HG02970 (cell line): Measurements from ENCODE around the gene BOD1L1.

Experiments used
- ATAC-seq: cut with Tn5 transposase; IDR thresholded peaks from one replicate; pipeline ENCODE4 v1.9.1; 2021; ENCODE audit warnings: mild to moderate bottlenecking, moderate library complexity, moderate number of reproducible peaks; ENCODE audit not compliant: unreplicated experiment, low FRiP score

BOD1L1 gene

DNA sequence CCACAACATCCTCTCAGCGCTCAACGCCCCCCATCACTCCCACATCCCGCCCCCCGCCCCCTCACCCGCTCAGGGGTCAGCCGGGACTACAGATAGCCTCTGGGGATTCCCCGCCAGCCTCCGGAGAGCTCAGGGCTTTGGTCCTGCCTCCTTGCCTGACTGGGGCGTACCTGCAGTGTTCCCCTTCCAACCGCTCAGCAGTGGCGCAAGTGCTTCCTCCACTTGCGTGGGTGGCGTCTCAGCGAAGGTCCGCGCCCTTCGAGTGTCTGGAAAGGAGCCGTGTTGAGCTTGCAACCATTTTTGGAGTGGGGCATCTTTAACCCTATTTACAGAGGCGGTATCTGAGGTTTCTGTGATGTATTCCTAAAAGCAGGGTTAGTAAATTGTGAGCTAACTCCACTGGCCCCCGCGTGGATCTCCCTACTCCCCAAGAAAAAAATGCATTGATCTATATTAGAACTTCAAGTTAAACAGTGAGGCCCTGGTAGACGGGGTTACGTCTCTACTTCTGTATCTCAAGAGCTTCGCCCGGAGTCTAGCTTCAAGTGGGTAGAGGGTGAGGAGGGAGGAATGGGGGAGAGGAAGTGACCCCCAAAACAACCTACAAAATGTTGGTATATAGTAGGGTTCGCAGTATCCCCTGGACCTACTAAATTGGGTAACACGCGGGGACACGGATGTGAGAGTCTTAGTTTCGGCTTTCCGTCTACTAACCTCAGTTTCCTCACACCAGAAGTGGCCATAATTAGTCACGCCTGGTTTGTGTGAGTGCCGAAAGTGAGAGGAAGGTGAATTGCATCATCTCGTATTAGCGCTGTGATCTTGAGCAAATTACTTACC is 99.3 kb downstream of the BOD1L1 start:
- peak; percentile 60 for ATAC-seq

DNA sequence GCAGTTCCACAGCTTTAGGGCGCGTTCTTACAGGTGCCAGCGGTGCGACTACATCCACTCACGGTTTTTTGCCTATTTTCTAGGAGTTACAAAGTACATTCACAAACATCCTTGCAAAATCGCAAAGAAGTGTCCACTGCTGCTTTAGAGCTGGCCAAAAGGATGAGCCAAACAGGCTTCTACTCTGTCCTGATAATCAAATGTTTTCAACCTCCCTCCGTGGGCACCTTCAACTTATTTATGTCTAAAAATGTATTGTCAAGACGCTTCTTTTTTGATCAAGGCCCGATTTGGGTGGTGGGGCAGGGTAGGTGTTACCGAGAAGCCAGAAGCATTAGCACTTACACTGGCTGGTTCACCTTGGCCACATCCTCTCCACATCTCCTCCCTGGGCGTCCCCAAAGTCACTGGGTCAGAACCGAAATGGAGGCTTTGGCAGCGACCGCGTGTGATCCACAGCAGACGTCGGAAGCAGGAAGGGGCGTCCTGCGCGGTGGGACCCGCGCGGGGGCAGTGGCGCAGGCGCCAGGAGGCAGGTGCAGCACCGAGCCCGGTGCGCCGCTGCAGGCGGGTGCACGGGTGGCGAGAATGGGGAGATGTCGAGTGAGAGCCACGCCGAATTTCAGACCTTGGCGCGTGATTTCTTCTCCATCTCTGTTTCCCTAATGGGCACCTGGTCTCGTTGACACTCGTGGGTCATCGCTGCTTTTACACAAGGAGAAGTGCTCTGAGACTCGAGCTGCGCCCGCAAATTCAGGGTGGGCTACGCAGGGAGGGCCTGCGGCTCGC is 100.1 kb downstream of the BOD1L1 start:
- peak; percentile 23 for ATAC-seq

DNA sequence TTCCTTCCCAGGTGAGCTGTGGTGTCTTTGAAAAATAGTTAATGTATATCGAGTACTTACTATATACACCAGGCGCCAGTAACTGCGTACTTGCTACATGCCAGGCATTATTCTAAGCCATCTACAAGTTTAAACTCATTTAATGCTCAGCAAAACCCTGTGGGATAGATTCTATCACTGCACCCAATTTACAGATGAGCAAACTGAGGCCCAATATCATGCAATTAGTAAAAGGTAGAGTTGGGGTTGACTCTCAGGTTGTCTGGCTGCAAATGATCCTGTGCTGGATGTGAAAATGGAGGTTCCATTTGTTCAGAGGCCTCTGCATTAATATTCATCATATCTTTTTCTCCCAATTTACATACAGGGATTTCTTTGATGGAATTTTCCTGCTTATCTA is 100.9 kb downstream of the BOD1L1 start:
- ATAC-seq, result no peak

DNA sequence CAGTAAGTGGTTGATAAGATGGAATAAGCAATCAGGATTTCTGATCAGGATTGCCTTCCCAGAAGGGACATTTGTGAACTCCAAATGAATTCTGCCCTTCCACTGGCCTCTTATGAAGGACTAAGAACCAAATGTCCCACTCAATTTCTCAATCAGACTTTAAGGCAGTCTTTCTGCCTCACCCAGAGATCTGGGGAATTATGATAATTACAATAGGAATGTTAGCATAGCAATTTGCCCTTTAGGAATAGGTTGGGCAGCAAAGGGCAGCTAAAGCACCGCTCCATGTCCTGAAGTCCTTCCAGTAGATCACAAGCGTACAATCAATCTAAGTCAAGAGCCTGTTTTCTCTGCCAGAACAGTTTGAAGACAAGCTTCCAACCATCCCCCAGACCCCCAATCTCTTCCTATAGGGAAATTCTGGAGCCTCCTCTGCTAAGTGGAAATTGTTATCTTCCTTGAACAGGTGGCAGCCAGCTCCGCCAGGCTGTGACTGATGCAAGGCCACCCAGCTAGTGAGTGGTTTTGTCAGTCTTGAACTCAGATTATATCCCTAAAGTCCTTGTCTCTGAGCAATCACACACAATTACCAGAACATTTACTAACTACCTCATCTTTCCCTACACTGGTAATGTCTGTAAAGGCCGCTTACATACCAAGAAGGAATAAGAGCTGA is 101.8 kb downstream of the BOD1L1 start:
- ATAC-seq, result no peak

DNA sequence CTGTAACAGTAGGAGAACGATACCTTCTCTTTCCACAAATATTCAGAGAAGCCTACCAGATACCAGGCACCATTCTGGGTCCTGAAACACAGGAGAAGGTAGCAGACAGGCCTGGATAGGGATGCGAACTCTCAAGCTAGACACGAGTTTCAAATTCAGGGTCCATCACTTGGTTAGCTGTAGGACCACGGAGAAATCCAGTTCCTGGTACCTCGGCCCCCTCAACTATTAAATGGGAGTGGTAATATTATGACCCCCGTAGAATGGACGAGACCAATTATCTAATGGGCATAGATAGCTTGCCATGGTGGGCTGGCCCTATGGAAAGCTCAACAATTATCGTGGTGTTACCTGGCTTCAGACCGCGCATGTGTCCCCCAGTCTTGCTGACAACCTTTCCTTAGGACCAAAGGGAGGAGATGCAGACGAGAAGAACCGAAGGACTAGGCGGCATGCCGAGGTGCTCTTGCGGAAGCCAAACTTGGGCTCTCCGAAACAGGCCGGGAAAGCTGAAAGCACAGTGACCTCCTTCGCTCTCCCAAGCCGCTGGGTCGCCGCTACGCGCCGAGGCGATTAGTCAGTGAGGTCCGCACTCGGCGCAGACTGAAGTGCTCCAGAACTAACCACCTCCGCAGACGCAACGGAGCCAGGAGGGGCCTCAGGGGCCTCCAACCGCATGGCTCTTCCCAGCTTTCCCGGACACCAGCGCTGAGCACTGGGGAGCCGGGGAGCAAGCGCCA is 102.9 kb downstream of the BOD1L1 start:
- no peak for ATAC-seq

DNA sequence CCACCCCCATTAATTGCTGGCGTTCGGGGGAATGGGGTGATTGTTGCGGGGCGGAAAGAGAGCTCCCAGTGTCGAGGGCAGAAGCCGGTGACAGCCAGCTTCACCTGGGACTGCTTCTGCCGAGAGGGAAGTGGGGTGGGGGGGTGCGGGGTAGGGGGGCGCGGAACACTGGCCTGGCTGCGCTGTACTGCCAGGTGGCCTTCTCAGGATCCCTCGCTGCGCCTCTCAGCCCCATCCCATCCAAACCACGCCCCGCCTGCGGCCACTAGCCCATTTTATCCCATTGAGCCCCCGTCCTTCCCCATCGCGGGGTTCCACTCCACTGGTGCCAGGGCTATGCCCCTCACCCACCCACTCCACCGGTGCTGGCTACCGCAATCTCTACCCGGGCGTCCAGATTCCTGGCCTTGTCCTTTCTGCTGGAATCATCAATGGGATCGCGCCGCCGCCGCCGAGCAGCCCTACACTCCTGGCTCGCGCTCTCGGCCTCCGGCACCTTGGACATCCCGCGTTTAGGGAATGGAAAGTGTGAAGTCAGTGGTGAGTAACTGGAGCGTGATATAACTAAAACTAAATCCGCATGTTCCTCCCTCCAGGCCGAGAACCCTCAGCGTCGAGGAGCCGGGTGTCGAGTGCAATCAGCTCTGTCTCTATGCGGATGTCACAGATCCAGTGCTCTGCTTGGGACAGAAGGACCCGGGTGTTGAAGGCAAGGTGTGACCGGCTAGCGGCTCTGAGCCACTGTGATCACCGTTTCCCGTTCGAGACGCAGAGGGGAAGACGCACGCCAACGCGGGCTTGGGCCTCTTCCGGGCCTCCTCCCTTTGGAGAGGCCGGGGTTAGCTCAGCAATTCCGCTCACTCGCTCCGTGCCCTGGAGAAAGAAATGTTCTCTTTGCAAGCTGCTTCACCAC is 103.7 kb downstream of the BOD1L1 start:
- ATAC-seq, result no peak

DNA sequence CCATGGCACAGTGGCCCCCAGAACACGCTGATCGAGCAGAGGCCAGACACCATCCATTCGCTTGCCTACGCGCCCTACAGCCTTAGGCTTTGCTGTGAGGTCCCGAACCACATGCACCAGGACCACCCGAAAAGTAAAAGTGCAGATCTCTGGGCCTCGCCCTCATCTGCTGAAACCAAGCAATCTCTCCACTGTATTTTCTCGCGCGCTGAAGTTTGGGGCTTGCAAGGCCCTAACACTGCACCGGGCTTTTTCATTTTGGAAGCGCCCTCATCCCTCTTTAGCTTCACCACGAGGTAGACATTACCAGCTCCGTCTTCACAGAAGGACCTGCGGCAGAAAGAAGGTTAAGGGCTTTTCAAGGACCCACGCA is 104.4 kb downstream of the BOD1L1 start:
- ATAC-seq, result no peak

DNA sequence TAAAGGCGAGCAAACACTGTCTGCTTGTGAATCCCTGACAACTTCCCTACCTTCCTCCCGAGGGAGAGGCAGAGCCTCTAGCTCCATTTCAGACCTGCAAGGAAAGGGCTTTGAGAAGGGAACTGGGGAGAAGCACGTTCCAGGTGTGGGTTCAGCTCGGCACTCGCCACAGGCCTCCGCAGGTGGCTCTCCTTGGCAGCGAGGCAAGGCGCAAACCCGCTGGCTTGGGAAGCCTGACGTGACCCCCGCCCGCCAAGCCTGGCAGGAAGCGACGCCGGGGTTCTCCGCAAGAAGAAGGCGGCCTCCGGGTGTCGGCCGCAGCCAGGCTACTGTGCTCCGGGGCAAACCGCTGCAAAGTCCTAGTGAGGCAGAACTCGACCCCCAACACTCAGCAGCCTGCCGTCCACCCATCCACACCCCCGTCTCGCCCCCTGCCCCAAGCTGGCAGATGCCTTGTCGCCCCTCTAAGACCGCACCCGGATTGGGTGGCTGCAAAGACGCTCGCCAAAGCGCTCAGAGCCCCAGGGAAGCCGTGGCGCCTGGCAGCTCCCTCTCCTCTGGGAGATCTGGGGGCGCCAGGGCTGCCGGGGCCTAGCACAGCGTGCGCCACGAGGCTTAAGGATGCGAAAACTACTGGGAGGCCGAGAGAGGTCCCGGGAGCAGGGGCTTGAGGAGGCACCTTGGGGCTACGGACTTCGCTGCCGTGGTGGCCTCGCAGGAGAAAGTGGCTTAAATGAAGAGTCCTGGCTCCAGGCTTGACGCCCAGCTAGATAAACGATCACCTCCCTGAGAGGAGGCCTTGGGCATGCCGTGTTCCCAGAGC is 105.0 kb downstream of the BOD1L1 start:
- no peak for ATAC-seq

DNA sequence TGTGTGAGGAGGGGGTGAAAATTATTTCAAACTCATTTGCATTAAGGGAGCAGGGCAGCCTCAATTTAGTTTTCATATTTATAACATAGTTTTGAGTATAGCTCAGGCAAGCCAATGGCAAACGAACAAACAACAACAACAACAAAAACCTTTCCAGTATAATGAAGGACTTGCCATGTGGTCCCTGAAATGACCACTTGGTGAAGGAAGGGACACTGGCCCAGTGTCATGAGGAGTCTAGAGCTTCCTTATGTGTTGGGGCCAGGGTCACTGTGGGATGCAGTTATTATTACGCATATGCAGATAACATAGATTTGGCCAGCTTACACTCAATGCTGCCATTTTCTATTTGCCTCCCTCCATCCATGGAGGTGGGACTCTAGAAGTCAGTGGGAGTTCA is 106.5 kb downstream of the BOD1L1 start:
- ATAC-seq, result no peak
